Mucosa of rectum (tissue), 2 donors: ENCODE results near the gene SEPSECS.
"Not testable (repeated sequence)": the region's sequence is repeated elsewhere in the genome, so short reads cannot be mapped to it uniquely, and the experiment has no call there.

Experiments
- H3K27ac ChIP-seq, 2 donors: one replicate each; pipeline ENCODE4 v1.7.0; 2013; ENCODE audit warnings: inconsistent platforms in 2 of 2, low read depth in 2 of 2, low read length in 2 of 2
- H3K27me3 ChIP-seq, 2 donors: one replicate each; pipeline ENCODE4 v1.7.0; 2013; ENCODE audit warnings: low read length in 2 of 2; ENCODE audit not compliant: control insufficient read depth in 2 of 2, insufficient read depth in 2 of 2
- H3K36me3 ChIP-seq, 2 donors: one replicate each; pipeline ENCODE4 v1.7.0; 2013; ENCODE audit warnings: low read length in 2 of 2; ENCODE audit not compliant: control insufficient read depth in 2 of 2, insufficient read depth in 2 of 2
- H3K4me1 ChIP-seq, 2 donors: one replicate each; pipeline ENCODE4 v1.7.0; 2013; ENCODE audit warnings: low read length in 2 of 2, mild to moderate bottlenecking in 1 of 2; ENCODE audit not compliant: control insufficient read depth in 2 of 2, insufficient read depth in 2 of 2
- H3K4me3 ChIP-seq, 2 donors: one replicate each; pipeline ENCODE4 v1.7.0; 2013; ENCODE audit warnings: low read length in 2 of 2
- H3K9ac ChIP-seq, 2 donors: one replicate each; pipeline ENCODE4 v1.7.0; 2013; ENCODE audit warnings: low read length in 2 of 2, low read depth in 1 of 2, mild to moderate bottlenecking in 1 of 2
- H3K9me3 ChIP-seq, 2 donors: one replicate each; pipeline ENCODE4 v1.7.0; 2013; ENCODE audit warnings: low read length in 2 of 2; ENCODE audit not compliant: control insufficient read depth in 2 of 2
- donor health status: healthy.
- donor health status: Normal muscosa, but diverticular disease.

Gene SEPSECS

DNA sequence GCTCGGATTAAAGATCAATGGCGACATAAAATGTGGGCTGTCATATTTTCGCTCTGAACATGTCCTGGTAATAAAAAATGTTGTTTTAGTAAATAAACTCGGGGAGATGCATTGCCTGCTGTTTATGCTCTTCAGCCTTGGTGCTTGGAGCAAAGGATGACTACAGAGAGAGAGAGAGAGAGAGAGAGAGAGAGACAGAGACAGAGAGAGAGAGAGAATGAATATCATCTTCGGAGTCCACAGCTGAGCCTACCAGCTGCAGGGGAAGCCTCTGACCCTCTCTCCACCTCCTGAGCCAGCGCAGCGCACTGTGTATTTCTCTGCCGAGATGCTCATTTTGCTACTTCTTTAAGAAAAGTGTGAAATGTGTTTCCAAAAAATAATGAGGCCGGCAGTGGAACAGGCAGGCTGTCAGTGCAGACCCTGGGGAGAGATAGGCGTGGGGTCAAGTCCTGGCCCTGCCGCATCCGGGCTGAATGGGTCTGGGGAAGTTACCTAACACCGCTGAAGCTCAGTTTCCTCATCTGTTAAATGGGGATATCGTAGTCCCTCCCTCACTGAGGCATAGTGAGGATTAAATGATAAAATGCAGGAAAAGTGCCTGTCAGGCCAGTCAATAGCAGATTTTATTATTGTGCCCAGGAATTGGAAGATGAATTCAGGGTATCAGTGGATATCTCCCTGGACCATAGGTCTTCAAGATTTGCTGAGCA is 71.0 kb downstream of the SEPSECS start:
- Histone ChIP-seq H3K27ac (no peak overlapping the region), H3K9ac (no peak overlapping the region), H3K27me3 (no peaks in the 10 kb centered on the region), H3K9me3 (peaks cover 0 to 4% of the 10 kb centered on the region in 2 donors), H3K4me1 (peaks cover 3% of the 10 kb centered on the region in 2 donors), H3K4me3 (no peak overlapping the region), H3K36me3 (no peaks in the 10 kb centered on the region)

DNA sequence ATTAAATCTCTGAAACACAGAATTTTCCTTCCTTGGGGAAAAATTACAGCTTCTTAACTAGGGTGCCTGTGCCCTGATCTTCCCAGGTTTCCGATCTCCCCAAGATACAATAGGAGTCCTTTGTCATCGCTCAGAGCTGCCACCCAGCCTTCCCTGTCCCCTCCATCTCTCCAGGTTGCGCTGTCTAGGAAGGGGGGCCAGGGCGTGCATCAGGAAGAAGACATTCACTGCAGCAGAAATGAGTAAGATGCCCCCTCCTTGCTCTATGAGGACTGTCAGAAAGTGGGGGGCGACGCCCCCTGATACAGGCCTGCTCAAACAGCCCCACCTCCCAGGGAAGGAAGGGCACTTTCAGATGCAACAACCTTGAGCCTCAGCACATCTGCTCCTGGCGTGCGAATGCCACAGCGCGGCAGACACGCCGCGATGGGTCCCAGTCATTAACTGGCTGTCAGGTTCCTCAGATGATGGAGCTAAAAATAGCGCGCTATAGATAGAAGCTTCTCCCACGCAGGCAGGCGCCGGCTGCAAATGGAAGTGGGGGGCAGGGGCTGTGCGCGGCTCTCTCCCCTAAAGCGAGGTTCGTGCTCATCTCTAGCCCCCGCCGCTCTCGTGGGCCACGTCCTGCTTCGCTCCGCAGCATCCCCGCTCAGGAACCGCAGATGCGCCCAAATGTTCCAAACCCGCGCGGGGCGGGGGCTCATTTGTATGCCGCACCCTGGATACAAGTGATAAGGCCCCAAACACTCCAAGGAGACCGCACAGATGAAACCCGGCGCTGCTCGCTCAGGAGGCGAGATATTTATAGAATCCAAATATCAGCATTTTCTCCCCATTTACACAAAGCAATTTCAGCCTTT is 71.9 kb downstream of the SEPSECS start:
- Histone ChIP-seq H3K27ac (no peak overlapping the region), H3K9me3 (peaks cover 0 to 2% of the 10 kb centered on the region in 2 donors), H3K9ac (no peak overlapping the region), H3K27me3 (no peaks in the 10 kb centered on the region), H3K4me3 (no peak overlapping the region), H3K36me3 (no peaks in the 10 kb centered on the region), H3K4me1 (peaks cover 3 to 7% of the 10 kb centered on the region in 2 donors)

DNA sequence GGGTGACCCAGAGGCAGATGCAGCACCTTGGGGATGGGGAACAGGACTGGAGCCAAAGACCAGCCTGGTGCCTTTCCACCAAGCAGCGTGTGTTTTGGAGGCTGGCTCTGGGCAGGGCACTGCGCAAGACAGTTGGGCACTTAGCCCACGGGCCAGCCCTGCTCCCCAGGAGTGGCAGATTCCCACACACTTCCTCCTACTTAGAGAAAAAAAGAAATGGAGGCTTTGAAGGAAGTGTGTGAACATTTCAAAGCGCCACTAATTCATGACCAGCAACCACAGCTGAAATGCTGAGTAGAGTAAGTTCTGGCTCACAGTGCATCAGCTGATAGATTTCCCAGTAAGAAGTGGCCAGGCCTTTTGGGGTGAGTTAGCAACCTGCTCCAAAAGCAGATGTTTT is 74.6 kb downstream of the SEPSECS start:
- Histone ChIP-seq H3K4me3 (no peak overlapping the region), H3K27me3 (no peaks in the 10 kb centered on the region), H3K9ac (no peak overlapping the region), H3K36me3 (no peaks in the 10 kb centered on the region), H3K4me1 (peaks cover 3 to 7% of the 10 kb centered on the region in 2 donors), H3K9me3 (no peaks in the 10 kb centered on the region), H3K27ac (no peak overlapping the region)

DNA sequence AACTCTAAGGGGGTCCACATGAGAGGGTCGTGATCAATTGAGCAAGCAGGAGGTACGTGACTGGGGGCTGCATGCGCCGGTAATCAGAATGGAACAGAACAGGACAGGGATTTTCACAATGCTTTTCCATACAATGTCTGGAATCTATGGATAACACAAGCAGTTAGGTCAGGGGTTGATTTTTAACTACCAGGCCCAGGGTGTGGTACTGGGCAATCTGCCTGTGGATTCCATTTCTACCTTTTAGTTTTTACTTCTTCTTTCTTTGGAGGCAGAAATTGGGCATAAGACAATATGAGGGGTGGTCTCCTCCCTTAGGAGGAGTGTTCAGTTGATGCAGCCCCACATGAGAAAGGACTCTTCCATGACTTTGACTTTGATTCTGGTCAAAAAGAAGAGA is 76.8 kb downstream of the SEPSECS start:
- H3K27me3 ChIP-seq, H3K36me3 ChIP-seq, H3K4me3 ChIP-seq, H3K4me1 ChIP-seq, H3K9me3 ChIP-seq, H3K27ac ChIP-seq, H3K9ac ChIP-seq: not testable (repeated sequence)

DNA sequence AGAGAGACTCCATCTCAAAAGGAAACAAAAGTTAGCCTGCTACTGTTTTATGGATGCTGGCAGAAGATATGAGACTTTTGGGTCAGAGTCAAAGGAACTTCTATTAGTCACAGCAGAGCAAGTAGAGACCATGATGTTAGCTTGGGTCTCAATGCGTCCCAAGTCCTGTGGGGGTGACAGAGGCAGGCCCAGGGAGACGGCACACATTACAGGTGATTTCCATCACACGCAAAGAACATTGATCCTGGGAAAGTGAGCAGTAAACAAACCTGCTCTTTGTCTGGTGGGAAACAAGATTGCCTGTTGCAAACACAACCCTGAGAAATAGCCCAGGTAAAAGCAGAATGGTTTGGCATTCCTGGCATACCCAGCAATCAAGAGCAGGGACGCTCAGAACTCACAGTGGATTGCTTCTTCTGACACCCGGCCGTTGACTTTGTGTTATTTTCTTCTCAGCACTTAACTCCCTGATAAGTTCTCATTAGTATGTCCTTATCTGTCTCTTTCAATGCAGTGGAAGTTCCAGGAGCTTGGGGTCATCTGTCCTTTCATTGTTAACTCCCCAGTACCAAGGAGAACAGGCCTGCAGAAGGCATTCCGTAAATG is 78.3 kb downstream of the SEPSECS start:
- H3K9me3 ChIP-seq, result no peaks in the 10 kb centered on the region
- H3K4me1 ChIP-seq, result peaks cover 3 to 7% of the 10 kb centered on the region in 2 donors
- H3K4me3 ChIP-seq, result no peak overlapping the region
- H3K36me3 ChIP-seq, result no peaks in the 10 kb centered on the region
- H3K9ac ChIP-seq, result no peak overlapping the region
- H3K27ac ChIP-seq, result no peak overlapping the region
- H3K27me3 ChIP-seq, result no peaks in the 10 kb centered on the region

DNA sequence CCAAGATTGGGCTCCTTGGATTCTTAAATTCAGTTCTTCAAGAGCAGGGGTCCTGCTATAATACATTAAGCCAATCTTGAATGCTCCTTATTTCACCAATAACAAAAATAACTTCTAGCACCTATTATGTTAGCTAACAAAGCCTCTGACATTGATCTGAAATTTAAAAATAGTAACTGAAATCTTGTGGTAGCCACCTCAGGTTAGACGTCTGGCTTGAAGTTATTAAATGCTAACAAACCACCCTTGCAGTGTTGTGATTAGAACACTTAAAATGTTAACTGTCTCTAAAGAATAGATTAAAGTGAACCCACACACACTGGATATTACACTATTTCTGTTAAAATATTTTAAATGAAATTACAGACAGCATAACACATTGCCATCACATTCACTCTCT is 79.7 kb downstream of the SEPSECS start:
- Histone ChIP-seq H3K4me1 (peaks cover 3 to 4% of the 10 kb centered on the region in 2 donors), H3K27me3 (no peaks in the 10 kb centered on the region), H3K9me3 (no peaks in the 10 kb centered on the region), H3K4me3 (no peak overlapping the region), H3K36me3 (no peaks in the 10 kb centered on the region), H3K27ac (no peak overlapping the region), H3K9ac (no peak overlapping the region)

DNA sequence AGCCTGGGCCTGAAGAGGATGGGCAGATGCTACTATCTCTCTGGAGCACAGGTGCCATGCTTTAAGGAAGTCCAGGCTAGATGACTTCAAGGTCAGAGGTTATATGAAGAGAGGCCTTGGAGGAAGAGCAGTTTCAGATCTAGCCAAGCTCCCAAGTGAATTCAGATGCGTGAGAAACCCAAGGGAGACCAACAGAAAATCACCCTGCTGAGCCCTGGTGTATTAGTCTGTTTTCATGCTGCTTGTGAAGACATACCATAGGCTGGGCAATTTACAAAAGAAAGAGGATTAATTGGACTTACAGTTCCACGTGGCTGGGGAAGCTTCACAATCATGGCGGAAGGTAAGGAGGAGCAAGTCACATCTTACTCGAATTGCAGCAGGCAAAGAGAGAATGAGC is 81.7 kb downstream of the SEPSECS start:
- Histone ChIP-seq H3K4me1 (peaks cover 0 to 3% of the 10 kb centered on the region in 2 donors), H3K4me3 (no peak overlapping the region), H3K9ac (no peak overlapping the region), H3K27ac (no peak overlapping the region), H3K9me3 (peaks cover 0 to 3% of the 10 kb centered on the region in 2 donors), H3K27me3 (no peaks in the 10 kb centered on the region), H3K36me3 (no peaks in the 10 kb centered on the region)

DNA sequence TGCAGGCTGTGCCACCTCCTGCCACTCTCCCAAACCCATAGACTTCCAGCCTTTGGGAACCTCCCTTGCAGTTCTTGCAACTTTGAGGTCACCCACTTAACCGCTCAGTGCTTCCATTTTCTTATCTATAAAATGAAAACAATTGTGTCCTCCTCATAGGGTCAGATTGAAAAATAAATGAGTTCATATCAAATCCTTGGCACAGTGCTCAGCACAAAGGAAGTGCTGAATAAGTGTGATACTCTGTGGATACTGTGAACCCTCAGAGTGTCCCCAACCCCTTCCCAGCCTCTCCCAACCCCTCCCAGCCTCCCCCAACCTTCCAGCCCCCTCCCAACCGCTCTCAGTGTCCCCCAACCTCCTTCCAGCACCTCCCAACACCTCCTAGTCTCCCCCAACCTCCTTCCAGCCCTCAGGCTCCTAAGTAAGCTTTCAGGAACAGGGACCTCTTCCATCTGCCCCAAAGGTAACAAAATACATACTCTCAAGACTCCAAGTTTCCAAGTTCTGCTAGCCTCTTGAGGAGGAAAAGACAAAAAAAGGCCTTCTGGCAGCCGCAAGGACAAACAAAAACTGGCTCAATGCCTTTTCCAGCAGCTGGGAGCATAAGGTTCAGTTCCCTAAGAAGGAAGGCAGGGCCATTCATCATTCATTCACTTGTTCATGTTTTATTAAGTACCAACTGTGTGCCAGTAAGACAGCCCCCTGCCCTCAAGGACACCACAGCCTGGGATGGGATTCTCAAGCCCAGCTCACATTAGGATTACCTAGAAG is 83.4 kb downstream of the SEPSECS start:
- H3K27ac ChIP-seq, result no peak overlapping the region
- no peak overlapping the region for H3K4me3 ChIP-seq
- H3K27me3 ChIP-seq, result no peaks in the 10 kb centered on the region
- peaks cover 0 to 3% of the 10 kb centered on the region in 2 donors for H3K9me3 ChIP-seq
- H3K4me1 ChIP-seq, result peaks cover 0 to 3% of the 10 kb centered on the region in 2 donors
- H3K9ac ChIP-seq, result no peak overlapping the region
- no peaks in the 10 kb centered on the region for H3K36me3 ChIP-seq

DNA sequence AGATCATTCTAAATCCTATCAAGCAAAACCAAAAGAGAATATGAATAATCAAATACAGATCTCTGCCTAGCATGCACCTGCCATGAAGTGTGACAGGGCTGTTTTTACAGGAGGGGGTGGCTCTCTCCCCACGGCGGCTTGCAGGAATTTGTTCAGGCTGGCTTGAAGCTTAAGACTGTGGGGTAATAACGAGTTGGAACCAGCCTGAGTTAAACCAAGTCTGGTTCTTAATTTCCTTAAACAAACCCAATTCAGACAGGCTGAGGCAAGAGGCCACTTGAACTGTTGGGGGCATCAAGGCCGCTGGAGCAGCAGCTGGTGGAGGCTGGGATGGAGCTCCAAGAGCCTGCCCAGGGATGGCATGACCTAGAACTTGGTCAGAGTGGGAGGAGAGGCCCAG is 84.4 kb downstream of the SEPSECS start:
- Histone ChIP-seq H3K4me1 (peaks cover 0 to 3% of the 10 kb centered on the region in 2 donors), H3K27ac (no peak overlapping the region), H3K9ac (no peak overlapping the region), H3K9me3 (peaks cover 0 to 3% of the 10 kb centered on the region in 2 donors), H3K27me3 (no peaks in the 10 kb centered on the region), H3K4me3 (no peak overlapping the region), H3K36me3 (no peaks in the 10 kb centered on the region)
